GM18951 (cell line): ENCODE measurements around the gene FIZ1.

Experiments
- POLR2A ChIP-seq: IDR thresholded peaks from 4 replicates; pipeline ENCODE4 v1.6.1; 2011; ENCODE audit warnings: mild to moderate bottlenecking; ENCODE audit not compliant: insufficient read length, insufficient read depth; ENCODE audit errors: extremely low read depth
- in situ Hi-C: fragments of 300-500 bp; cut with MboI; formaldehyde crosslinking; loops from one replicate; pipeline ENCODE4 v1.12.0; 2022; ENCODE audit warnings: low sequenced_read_pairs, mixed read lengths, inconsistent platforms; ENCODE audit not compliant: unreplicated experiment

FIZ1 gene

DNA sequence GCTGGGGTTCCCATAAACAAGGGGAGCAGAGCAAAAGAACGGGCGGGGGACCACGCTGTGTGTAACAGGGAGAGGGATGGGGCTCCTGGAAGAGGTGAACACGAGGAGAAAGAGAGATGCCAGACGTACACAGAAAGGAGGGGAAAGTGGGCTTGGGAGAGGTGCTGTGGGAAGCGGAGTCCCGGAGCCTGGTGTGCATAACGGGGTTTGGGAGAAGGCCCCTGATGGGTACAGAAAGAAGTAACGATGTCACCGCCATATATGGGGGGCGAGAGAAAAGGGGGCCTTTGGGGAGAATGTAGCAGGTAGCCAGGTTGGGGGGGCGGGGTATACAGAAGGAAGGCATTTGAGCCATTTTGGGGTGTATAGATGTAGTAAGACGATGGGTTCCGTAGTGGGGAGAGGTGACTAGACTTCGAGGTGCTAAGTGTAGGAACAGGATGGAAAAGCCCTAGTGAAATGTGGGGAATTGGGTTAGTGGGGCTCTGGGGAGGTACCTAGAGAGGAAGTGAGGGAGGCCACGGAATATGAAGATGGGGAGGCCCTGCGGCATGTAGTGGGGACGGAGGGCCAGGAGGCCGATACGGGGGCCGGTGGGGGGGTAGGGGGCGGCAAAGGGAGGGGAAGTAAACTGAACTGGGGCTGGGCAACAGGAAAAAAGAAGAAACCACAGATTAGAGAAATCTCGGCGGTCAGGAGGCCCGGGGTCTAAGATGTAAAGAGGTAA is 42.3 kb upstream of the FIZ1 start:
- TF ChIP-seq POLR2A, result no peak
- in situ Hi-C loops, result no loop called here

DNA sequence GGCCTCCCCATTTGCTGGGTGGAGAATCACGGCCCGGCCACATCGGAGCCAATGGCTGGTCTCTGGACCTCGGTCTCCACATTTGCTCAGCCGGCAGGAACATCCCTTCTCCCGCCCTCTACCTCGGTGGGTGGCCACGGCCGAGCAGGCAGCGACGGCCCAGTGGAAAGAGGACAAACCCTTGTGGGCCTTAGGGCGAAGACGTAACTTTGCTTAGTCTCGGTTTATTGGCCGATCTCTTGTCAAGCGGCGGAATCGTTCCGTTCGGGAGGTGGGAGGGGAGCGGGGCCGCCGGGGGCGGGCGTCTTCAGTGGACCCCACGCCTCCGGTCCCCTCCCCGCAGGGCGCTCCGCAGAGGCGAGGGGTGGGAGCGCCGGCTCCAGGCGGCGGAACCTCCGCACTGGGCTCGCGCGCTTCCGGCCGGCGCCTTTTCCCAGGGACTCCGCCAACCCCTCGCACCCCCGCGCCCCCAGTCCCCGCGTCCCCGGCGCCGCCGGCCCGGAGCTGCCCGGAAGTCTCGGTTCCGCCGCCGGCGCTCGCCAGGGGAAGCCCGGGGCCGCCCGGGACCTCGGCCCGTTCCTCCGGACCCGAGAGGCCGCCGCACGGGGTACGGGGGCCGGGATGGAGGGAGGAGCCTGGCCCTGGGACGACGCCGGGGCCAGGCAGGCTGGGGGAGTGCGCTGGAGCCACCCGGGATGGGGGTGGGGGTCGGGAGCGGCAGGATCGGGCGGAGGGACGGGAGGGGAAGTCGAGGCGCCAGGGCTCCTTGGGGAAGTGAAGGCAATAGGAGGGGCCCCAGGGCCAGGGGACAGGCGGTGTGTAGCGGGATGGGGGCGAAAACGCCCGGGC is 41.5 kb upstream of the FIZ1 start, which contains the start of gene ZNF580:
TSS of gene ZNF580 (plus strand) at position 426 of the 849 bp plus-strand sequence. CDS start 1,507 bp downstream, outside the sequence.
- in situ Hi-C loops, result no loop called here
- TF ChIP-seq POLR2A, result peak; percentile 52

DNA sequence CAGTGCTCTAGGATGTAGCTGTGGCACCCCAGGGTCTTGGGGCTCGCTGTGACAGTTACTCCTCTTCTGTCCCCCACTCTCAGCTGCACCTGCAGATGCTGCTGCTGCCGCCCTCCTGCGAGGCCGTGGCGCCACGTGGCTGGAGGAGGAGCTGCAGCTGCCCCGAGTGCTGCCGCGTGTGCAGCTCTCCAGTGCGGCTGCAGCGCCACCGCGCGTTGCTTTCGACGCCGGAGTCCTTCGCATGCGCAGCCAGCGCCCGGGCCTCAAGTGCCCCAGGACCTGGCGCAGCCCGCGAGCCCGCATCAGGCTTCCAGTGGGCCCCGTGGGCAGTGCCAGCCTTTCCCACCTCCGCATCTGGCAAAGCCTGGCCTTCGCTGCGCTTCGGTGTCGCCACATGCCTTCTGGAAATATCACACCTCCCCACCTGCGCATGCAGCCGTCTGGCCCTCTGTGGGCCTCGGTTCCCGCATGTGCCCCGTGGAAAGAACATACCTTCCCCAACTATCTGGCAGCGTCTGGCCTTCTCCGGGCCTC is 40.8 kb upstream of the FIZ1 start:
- no peak for TF ChIP-seq POLR2A
- in situ Hi-C loops, result no loop called here

DNA sequence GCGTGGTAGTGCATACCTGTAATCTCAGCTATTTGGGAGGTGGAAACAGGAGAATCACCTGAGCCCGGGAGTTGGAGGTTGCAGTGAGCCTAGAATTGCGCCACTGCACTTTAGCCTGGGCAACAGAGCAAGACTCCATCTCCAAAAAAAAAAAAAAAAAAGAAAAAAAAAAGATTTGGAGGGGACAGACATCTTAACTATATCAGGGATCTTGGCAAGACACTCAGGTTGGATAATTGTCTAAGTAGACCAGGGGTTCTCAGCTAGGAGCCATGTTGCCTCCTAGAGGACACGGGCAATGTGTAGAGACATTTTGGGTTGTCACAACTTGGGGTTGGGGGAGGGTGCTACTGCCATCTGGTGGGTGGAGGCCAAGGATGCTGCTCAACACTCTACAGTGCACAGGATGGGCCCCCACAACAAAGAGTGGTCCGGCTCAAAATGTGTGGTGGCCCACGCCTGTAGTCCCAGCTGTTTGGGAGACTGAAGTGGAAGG is 39.6 kb upstream of the FIZ1 start:
- in situ Hi-C loops, result no loop called here
- TF ChIP-seq POLR2A, result no peak

DNA sequence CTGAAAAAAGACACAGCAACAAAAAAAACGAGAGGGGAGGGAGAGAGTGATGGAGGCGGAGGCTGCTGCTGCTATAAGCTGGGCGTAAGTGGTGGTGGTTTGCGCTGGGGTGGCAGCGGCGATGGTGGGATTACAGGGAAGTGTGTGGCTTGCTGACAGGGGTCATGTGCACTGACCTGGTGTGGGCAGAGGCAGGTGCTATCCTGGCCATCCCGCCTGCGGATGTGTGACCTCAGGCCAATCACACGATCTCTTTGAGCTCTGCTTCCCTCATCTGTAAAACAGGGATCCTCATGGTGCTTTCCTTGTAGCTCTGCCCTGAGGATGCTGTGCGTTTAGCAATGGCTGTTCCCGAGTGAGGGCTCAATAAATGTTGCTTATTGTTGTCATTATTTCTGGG is 38.2 kb upstream of the FIZ1 start:
- TF ChIP-seq POLR2A, result no peak
- in situ Hi-C loops, result no loop called here

DNA sequence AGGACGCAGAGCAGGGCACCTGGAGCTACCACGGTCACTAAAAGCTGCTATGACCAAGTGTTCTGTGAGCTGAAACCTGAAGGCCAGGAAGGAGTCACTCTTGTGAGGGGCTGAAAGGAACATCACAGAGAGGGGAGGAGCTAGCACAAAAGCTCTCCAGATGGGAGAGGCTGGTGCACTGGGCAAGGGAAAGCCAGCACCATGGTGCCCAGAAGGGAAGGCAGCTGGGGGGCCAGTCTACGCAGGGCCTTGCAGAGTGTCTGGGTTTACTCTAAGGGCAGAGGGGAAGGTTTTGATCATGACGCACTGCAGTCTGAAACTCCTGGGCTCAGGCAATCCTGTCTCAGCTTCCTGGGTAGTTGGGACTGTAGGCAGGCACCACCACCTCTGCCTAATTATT is 37.4 kb upstream of the FIZ1 start:
- TF ChIP-seq POLR2A, result no peak

DNA sequence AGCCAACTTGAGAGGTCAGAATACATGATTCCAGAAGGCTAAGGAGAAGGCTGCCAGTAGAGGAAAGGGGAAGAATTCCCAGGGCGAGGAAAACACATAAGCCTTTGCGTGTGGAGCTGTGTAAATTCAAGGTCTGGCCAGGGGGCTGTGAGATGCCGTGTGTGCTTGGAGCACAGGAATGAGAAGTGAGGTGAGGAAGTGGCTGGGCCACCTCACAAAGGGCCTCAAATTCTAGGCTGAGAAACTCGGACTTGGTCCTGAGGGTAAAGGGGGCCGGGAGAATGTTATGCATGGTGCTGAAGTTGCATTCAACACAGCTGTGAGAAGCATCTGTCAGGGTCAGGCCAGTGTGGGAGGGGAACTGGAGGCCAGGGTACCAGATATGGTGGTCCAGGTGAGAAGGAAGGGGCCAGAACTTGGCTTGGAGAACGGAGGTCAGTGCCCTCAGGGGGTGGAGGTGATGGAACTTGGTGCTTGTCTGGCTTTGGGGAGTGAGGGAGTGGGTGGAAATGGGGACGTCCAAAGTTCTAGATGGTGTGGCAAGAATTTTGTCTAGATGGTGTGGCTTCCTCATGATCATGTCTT is 36.6 kb upstream of the FIZ1 start:
- in situ Hi-C loops, result no loop called here

More for the DNA sequence above, 37.4 kb upstream of the FIZ1 start:
- in situ Hi-C loops, result no loop called here

DNA sequence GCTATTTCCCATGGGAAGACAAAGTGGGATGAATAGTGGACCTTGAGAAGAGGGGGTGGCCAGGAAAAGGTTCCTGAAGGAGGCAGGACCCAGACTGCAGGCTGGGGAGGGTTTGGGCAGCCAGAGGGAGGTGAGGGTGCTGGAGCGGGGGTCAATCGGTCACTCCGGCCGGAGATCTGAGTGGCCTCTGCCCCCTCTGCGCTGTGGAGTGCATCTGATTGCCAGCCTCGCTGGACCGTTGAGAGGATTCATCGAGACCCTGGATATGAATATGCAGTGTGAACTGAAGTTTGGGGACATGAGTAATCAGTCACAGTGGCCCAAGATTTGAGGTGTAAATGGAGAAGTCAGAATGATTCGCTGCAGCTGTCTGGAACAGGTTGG is 36.0 kb upstream of the FIZ1 start:
- in situ Hi-C loops, result no loop called here
- TF ChIP-seq POLR2A, result no peak

More for the DNA sequence above, 36.6 kb upstream of the FIZ1 start:
- TF ChIP-seq POLR2A, result no peak

DNA sequence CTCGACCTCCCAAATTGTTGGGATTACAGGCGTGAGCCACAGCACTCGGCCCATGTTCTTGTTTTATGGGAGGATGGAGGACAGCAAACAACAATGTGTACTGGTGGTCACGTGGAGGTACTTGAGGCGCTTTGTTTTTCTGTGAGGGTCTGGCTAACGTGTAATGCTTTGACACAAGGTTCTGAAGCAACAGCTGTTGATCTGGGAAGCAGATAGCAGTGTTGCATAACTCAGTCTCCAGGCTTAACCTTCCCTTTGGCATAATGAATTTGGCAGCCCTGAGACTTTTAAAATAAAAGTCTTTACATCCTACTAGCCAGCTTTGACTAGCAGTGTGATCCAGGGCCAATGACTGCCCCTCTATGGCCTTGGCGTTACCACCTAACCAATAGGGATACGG is 34.5 kb upstream of the FIZ1 start:
- in situ Hi-C loops, result loop anchor here (5.0 kb wide), 1 partner anchor 132 kb away; no protein-coding TSS in a partner anchor
- TF ChIP-seq POLR2A, result no peak

DNA sequence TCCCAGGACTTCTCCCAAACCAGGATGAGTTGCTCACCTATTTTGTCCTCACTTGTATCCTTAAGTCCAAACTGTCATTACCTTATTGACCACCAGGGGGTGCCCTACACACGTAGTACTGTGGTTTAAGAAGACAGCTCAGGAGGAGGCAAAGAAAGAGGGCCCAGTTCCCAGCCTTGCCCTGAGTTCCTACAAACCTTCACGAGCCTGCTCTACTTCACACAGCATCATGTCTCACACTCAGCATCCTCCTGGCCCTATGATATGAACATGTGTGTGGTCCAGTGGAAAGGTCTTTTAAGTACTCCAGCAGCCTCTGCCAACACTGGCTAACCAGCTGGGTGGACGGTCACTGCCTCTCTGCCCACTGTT is 33.1 kb upstream of the FIZ1 start:
- in situ Hi-C loops, result loop anchor here (5.0 kb wide), 1 partner anchor 130 kb away; no protein-coding TSS in a partner anchor
- TF ChIP-seq POLR2A, result no peak

DNA sequence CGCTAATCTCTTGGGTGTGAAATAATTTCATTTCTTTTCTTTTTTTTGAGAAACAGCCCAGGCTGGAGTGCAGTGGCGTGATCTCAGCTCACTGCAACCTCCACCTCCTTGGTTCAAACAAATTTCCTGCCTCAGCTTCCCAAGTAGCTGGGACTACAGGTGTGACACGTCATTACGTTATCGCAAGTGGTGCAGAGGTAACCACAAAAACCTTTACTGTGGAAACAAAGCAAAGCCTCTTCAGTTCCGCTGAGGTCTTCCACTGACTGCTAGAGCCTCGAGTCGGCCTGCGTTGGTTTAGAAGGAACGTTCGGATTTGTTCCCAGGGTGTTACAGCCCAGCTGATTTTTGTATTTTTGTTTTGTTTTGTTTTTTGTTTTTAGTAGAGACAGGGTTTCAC is 27.0 kb upstream of the FIZ1 start:
- in situ Hi-C loops, result no loop called here
- TF ChIP-seq POLR2A, result no peak

DNA sequence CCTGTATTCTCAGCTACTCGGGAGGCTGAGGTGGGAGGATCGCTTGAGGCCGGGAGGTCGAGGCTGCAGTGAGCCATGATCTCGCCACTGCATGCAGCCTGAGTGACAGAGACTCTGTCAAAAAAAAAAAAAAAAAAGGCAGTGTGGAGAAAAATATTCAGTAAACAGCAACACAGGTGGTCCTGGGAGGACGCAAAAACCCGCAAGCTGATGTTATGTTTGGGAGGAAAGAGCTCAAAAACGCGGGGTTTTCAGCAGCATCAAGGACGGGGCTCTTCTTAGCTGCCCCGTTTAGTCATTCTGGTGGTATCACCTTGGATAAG is 25.6 kb upstream of the FIZ1 start:
- in situ Hi-C loops, result no loop called here
- no peak for TF ChIP-seq POLR2A

DNA sequence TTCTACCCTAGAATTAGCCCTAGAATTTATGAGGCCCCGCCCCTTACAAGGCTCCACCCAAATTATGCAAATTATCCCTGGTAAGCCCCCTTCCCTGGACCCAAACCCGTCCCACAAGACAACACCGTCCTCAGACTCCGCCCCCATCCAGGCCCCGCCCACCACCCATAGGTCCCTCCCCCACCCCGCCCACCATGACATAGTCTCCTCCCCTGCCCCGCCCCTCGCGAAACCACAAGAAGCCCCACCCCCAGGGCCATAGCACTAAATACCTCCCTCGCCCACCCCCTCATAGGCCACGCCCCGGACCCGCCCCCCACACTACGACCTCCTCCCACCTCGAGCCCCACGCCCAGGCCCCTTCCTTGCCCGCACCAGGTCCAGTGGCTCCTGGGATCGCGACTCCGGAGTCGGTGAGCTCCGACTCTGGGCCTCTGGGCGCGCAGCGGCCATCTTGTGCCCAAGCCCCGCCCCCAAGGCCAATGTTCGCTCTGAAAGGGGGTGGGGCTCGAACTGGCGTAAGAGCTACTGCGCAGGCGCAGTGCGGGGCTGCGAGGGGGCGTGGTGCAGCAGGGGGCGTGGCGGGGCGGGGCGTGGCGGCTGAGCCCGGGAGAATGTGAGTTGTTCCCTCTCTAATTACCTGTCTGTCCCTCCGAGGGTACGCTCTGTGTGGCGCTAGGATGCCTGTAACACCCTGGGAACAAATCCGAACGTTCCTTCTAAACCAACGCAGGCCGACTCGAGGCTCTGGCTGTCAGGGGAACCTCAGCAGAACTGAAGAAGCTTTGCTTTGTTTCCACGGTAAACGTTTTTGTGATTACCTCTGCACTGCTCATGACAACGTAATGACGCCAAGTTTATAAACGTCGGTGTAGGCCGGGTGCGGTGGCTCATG is 25.0 kb upstream of the FIZ1 start, which contains the start of gene ZNF784:
TSS of gene ZNF784 (minus strand) at position 458 of the 895 bp plus-strand sequence. CDS start at position 453, 5 bp downstream.
- in situ Hi-C loops, result no loop called here

More for the DNA sequence above, 25.0 kb upstream of the FIZ1 start, which contains the start of gene ZNF784:
- peak; percentile 83 for TF ChIP-seq POLR2A
